Suppressor macrophage (primary cell): ENCODE data around the gene ZNF236.
"Not testable (repeated sequence)": the region's sequence is repeated elsewhere in the genome, so short reads cannot be mapped to it uniquely, and the experiment has no call there.

Source experiments
- DNase-seq, 4 experiments: peaks; one replicate each; pipeline ENCODE4 v3.0.0-alpha.2; 2020 to 2022

Gene ZNF236

GRCh38 chr18:76953156-76953555, 130.8 kb downstream of the ZNF236 start:
- no peak for DNase-seq

- DNase-seq = peak in 1 of 4 experiments; percentile 10
These were observed 131.4 kb downstream of the ZNF236 start for GRCh38 chr18:76953583-76954233.

- no peak for DNase-seq
These were observed 133.3 kb downstream of the ZNF236 start for GRCh38 chr18:76955524-76956170.

GRCh38 chr18:76956648-76957047, 134.3 kb downstream of the ZNF236 start:
- DNase-seq = no peak

GRCh38 chr18:76957384-76958355, 135.3 kb downstream of the ZNF236 start:
- no peak for DNase-seq

- DNase-seq = no peak
These were observed 136.5 kb downstream of the ZNF236 start for GRCh38 chr18:76958692-76959341.

GRCh38 chr18:76959605-76960004, 137.2 kb downstream of the ZNF236 start:
- no peak for DNase-seq

GRCh38 chr18:76960528-76961035, 138.2 kb downstream of the ZNF236 start:
- no peak for DNase-seq

- DNase-seq = no peak
These were observed 140.5 kb downstream of the ZNF236 start for GRCh38 chr18:76962851-76963250.

- no peak for DNase-seq
These were observed 141.6 kb downstream of the ZNF236 start for GRCh38 chr18:76963936-76964335.

- not testable (repeated sequence) for DNase-seq
These were observed 143.3 kb downstream of the ZNF236 start for GRCh38 chr18:76965555-76966151.

- not testable (repeated sequence) for DNase-seq
These were observed 144.9 kb downstream of the ZNF236 start for GRCh38 chr18:76967299-76967698.

GRCh38 chr18:76967721-76968472, 145.5 kb downstream of the ZNF236 start:
- DNase-seq = peak in 3 of 4 experiments; percentile 24 to 61 (median 51)

GRCh38 chr18:76970770-76971559, 148.6 kb downstream of the ZNF236 start:
- peak; percentile 71 to 86 (median 83) for DNase-seq

GRCh38 chr18:76972241-76972640, 149.9 kb downstream of the ZNF236 start:
- DNase-seq = no peak

- DNase-seq = no peak
These were observed 150.6 kb downstream of the ZNF236 start for GRCh38 chr18:76972846-76973519.

- no peak for DNase-seq
These were observed 151.3 kb downstream of the ZNF236 start for GRCh38 chr18:76973520-76974266.

- DNase-seq = no peak
These were observed 152.0 kb downstream of the ZNF236 start for GRCh38 chr18:76974386-76974785.

- DNase-seq = no peak
These were observed 153.3 kb downstream of the ZNF236 start for GRCh38 chr18:76975577-76976110.
